CD4-positive, alpha-beta T cell (primary cell): ENCODE data around the gene ATP6V1E1. TPM values are rescaled to one million over a fixed set of nuclear protein-coding genes. Genes with fewer than 3 reads are reported as not detected.

ENCODE experiments used
- ATAC-seq: fragments of 200-7000 bp; cut with Tn5 transposase; one replicate; pipeline ENCODE4 v1.10.0; 2022; ENCODE audit warnings: mild to moderate bottlenecking; ENCODE audit not compliant: poor library complexity
- CTCF ChIA-PET: fragments of 350-600 bp; sonication (Branson Sonifier 250); formaldehyde crosslinking; loops from one replicate; lab custom pipeline; 2021; ENCODE audit warnings: antibody characterized with exemption, inconsistent platforms; lab: Charles Lee
- POLR2A ChIA-PET: fragments of 350-600 bp; sonication (Branson Sonifier 250); formaldehyde crosslinking; loops from one replicate; lab custom pipeline; 2021; ENCODE audit warnings: antibody characterized with exemption, inconsistent platforms; lab: Charles Lee
- DNase-seq, 14 experiments: peaks; one replicate each; pipeline ENCODE4 v3.0.0-alpha.2; 2013 to 2020; ENCODE audit warnings: mixed read lengths in 2 of 14
- H3K27ac ChIP-seq, 2 donors: one replicate each; pipeline versions ENCODE4 v1.5.1 to v1.7.0; 2013; ENCODE audit warnings: low read length in 2 of 2, low read depth in 1 of 2, mild to moderate bottlenecking in 1 of 2
- H3K27me3 ChIP-seq, 2 experiments: 1 replicate in 1 of 2; 2 replicates in 1 of 2; pipeline versions ENCODE4 v1.6.1 to v1.7.0; 2013; ENCODE audit warnings: low read length in 2 of 2, control low read depth in 1 of 2, mild to moderate bottlenecking in 1 of 2, moderate library complexity in 1 of 2; ENCODE audit not compliant: insufficient read depth in 2 of 2, control insufficient read depth in 1 of 2
- H3K36me3 ChIP-seq: one replicate; pipeline ENCODE4 v1.6.1; 2013; ENCODE audit warnings: low read length, control low read depth; ENCODE audit not compliant: insufficient read depth
- H3K4me1 ChIP-seq: one replicate; pipeline ENCODE4 v1.6.1; 2013; ENCODE audit warnings: low read length, control low read depth; ENCODE audit not compliant: insufficient read depth
- H3K4me3 ChIP-seq: one replicate; pipeline ENCODE4 v1.5.1; 2013; ENCODE audit warnings: mild to moderate bottlenecking, low read length, moderate library complexity
- H3K9me3 ChIP-seq, 2 experiments: 1 replicate in 1 of 2; 2 replicates in 1 of 2; pipeline versions ENCODE4 v1.6.1 to v1.7.0; 2013; ENCODE audit warnings: low read length in 2 of 2, mild to moderate bottlenecking in 2 of 2, control low read depth in 1 of 2, moderate library complexity in 1 of 2; ENCODE audit not compliant: control insufficient read depth in 1 of 2, insufficient read depth in 1 of 2
- H3K27ac Mint-ChIP-seq: one replicate; pipeline ENCODE4 v1.8.0; 2020; ENCODE audit warnings: mixed read lengths
- H3K27me3 Mint-ChIP-seq: one replicate; pipeline ENCODE4 v1.8.0; 2021; ENCODE audit warnings: mixed read lengths
- H3K36me3 Mint-ChIP-seq: one replicate; pipeline ENCODE4 v1.8.0; 2021; ENCODE audit warnings: low read depth, mixed read lengths
- H3K4me1 Mint-ChIP-seq: one replicate; pipeline ENCODE4 v1.8.0; 2021; ENCODE audit warnings: low read depth, mixed read lengths
- H3K4me3 Mint-ChIP-seq: one replicate; pipeline ENCODE4 v1.8.0; 2020; ENCODE audit warnings: mild to moderate bottlenecking, mixed read lengths
- H3K9me3 Mint-ChIP-seq: one replicate; pipeline ENCODE4 v1.8.0; 2020; ENCODE audit warnings: mixed read lengths
- CTCF ChIP-seq: fragments of 200-600 bp; IDR thresholded peaks from one replicate; pipeline ENCODE4 v1.8.0; 2022; ENCODE audit warnings: antibody characterized with exemption, mild to moderate bottlenecking
- intact Hi-C, 2 experiments: fragments of 100-400 bp; cut with DNase I in 1 of 2; cut with micrococcal nuclease in 1 of 2; formaldehyde crosslinking; loops; one replicate each; pipeline versions ENCODE4 v1.15.1 to v1.9.0; 2023 to 2025; cut with DNase I, micrococcal nuclease
- total RNA-seq, 174 experiments: library from RNA in 2 of 174; stranded (reverse) in 2 of 174; gene quantifications; one replicate each; pipeline ENCODE4 v1.2.3 and lab custom pipeline; 2021 to 2026

The ATP6V1E1 gene
- total RNA-seq, 2 experiments from 2014 or later, result 48.4 to 50.8 TPM

- Mint-ChIP-seq H3K9me3 (no peaks in the 10 kb centered on the region), H3K4me3 (no peak overlapping the region), H3K27me3 (no peaks in the 10 kb centered on the region), H3K27ac (no peak overlapping the region), H3K4me1 (no peaks in the 10 kb centered on the region), H3K36me3 (peaks cover 39% of the 10 kb centered on the region)
- no peaks in the 10 kb centered on the region for H3K27me3 ChIP-seq
- intact Hi-C loops, result no loop called here
- ATAC-seq (no peak), DNase-seq (no peak)
- CTCF ChIA-PET, result interaction anchor here (0.7 kb wide), 1 partner anchor 351 kb away, joined by 3 read pairs; no protein-coding TSS in a partner anchor
- POLR2A ChIA-PET, result no interaction called here
- no peak overlapping the region for H3K27ac ChIP-seq
- no peak overlapping the region for H3K4me3 ChIP-seq
- H3K4me1 ChIP-seq, result no peaks in the 10 kb centered on the region
- H3K36me3 ChIP-seq, result peaks cover 29% of the 10 kb centered on the region
- no peaks in the 10 kb centered on the region for H3K9me3 ChIP-seq
- TF ChIP-seq CTCF, result no peak
Observed at GRCh38 chr22:17588606-17589005, 39.9 kb downstream of the ATP6V1E1 start.

- Histone ChIP-seq H3K27ac (no peak overlapping the region), H3K36me3 (peaks cover 22% of the 10 kb centered on the region), H3K4me3 (no peak overlapping the region), H3K9me3 (no peaks in the 10 kb centered on the region), H3K27me3 (no peaks in the 10 kb centered on the region), H3K4me1 (no peaks in the 10 kb centered on the region)
- intact Hi-C loops, result no loop called here
- no peak for TF ChIP-seq CTCF
- Mint-ChIP-seq H3K27ac (no peak overlapping the region), H3K4me3 (no peak overlapping the region), H3K27me3 (no peaks in the 10 kb centered on the region), H3K9me3 (no peaks in the 10 kb centered on the region), H3K4me1 (no peaks in the 10 kb centered on the region), H3K36me3 (peaks cover 29% of the 10 kb centered on the region)
- ChIA-PET POLR2A (no interaction called here), CTCF (no interaction called here)
- ATAC-seq, result no peak
- no peak for DNase-seq
Observed at GRCh38 chr22:17587629-17588028, 40.9 kb downstream of the ATP6V1E1 start.

- ChIA-PET CTCF (no interaction called here), POLR2A (no interaction called here)
- DNase-seq (no peak), ATAC-seq (no peak)
- Mint-ChIP-seq H3K9me3 (no peaks in the 10 kb centered on the region), H3K36me3 (peaks cover 22% of the 10 kb centered on the region), H3K4me1 (no peaks in the 10 kb centered on the region), H3K27me3 (no peaks in the 10 kb centered on the region), H3K27ac (no peak overlapping the region), H3K4me3 (no peak overlapping the region)
- Histone ChIP-seq H3K4me3 (no peak overlapping the region), H3K36me3 (peaks cover 16% of the 10 kb centered on the region), H3K27me3 (no peaks in the 10 kb centered on the region), H3K9me3 (no peaks in the 10 kb centered on the region), H3K27ac (no peak overlapping the region), H3K4me1 (no peaks in the 10 kb centered on the region)
- no peak for TF ChIP-seq CTCF
- intact Hi-C loops, result no loop called here
Observed at GRCh38 chr22:17586831-17587440, 41.6 kb downstream of the ATP6V1E1 start.
